Ovary (tissue), 3 donors: ENCODE data around the gene KIF26B.

Source experiments
- CTCF ChIP-seq, 3 donors: fragments of 450-650 bp in 2 of 3; fragments of 200-600 bp in 1 of 3; IDR thresholded peaks; one replicate each; pipeline versions ENCODE4 v1.5.1 to v1.8.0; 2016 to 2022; ENCODE audit warnings: antibody characterized with exemption in 3 of 3, mild to moderate bottlenecking in 1 of 3
- EP300 ChIP-seq: sonication (generic); formaldehyde crosslinking; IDR thresholded peaks from one replicate; pipeline ENCODE4 v1.6.1; 2017; ENCODE audit warnings: antibody characterized with exemption
- POLR2A ChIP-seq: fragments of 450-650 bp; IDR thresholded peaks from one replicate; pipeline ENCODE4 v1.6.1; 2017; ENCODE audit warnings: antibody characterized with exemption, mild to moderate bottlenecking, moderate library complexity
- donor health status: DM: no; HTN: no; CAD: no.

- TF ChIP-seq CTCF (IDR thresholded peaks at IDR 0.05) (no peak), EP300 (no peak), POLR2A (no peak)
Observed at GRCh38 chr1:245650441-245650960, 495.7 kb downstream of the KIF26B start.
